ENCODE data around the gene COBLL1.
"Not testable (repeated sequence)": the region's sequence is repeated elsewhere in the genome, so short reads cannot be mapped to it uniquely, and the experiment has no call there.

The COBLL1 gene, protein sequence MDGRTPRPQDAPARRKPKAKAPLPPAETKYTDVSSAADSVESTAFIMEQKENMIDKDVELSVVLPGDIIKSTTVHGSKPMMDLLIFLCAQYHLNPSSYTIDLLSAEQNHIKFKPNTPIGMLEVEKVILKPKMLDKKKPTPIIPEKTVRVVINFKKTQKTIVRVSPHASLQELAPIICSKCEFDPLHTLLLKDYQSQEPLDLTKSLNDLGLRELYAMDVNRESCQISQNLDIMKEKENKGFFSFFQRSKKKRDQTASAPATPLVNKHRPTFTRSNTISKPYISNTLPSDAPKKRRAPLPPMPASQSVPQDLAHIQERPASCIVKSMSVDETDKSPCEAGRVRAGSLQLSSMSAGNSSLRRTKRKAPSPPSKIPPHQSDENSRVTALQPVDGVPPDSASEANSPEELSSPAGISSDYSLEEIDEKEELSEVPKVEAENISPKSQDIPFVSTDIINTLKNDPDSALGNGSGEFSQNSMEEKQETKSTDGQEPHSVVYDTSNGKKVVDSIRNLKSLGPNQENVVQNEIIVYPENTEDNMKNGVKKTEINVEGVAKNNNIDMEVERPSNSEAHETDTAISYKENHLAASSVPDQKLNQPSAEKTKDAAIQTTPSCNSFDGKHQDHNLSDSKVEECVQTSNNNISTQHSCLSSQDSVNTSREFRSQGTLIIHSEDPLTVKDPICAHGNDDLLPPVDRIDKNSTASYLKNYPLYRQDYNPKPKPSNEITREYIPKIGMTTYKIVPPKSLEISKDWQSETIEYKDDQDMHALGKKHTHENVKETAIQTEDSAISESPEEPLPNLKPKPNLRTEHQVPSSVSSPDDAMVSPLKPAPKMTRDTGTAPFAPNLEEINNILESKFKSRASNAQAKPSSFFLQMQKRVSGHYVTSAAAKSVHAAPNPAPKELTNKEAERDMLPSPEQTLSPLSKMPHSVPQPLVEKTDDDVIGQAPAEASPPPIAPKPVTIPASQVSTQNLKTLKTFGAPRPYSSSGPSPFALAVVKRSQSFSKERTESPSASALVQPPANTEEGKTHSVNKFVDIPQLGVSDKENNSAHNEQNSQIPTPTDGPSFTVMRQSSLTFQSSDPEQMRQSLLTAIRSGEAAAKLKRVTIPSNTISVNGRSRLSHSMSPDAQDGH

DNA sequence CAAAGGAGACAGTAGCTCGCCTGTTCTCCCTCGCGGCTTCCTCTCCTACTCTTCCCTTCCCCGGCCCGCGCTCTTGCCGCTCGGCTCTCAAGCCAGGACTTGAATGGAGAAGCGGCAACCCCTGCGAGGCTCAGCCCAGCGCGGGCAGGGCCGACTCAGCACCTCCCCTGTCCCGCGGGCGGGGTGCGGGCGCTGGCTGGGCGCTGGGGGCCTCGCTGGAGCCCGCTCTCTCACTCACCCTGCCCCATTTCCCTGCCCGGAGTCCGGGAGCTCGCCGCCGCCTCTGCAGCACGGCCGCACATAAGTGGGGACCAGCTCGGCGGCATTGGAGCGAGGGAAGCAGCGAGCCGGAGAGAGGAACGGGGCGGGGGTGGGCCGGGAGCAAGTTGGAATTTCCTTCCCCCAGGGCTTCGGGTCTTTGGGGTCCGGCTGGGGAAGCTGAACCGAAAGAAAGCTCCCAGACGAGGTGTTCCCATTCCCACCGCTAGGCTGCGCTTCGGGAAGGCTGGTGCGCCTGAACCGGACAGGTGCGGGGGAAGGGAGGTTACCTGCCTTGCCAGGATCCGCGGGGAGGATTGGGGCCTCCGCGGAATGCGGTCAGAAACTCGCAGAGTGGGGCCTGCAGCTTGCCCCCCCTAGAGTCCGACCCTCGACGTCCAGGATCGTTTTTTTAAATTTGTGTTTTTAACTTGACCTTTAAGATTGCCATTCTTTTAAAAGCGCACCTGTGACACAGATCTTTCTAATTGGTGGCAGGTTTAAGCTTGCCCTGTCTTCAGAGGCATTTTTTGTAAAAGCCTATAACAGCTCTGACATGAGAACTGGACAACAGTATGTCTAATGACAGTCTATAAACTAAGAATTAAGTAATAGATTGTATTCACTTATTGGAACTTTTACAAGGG, at the start of gene COBLL1:
TSS of gene COBLL1 (minus strand) at position 105 of the 905 bp plus-strand sequence. CDS start 627 bp downstream, outside the sequence.
- in situ Hi-C loops (cut with HindIII; ENCODE audit: low sequenced_read_pairs): no loop called here

DNA sequence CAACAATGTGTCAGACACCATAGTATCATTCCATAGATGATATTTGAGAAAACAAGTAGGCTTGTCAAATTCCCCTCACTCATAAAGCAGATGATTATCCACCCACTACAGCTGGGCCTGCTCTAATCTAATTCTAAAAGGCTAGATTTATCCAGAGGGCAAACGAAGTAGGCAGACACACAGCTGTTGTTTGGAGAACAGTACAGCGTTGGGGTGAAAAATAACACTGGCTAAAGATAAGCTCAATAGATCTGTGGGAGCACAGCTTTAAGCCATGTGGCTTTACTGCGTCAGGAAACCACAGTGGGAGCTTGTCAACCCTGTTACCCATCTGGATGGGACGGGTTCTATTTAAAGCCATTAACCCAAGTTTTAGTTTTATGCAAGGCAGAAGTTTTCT, 48.9 kb upstream of the COBLL1 start:
- in situ Hi-C loops (cut with HindIII; ENCODE audit: low sequenced_read_pairs): no loop called here

DNA sequence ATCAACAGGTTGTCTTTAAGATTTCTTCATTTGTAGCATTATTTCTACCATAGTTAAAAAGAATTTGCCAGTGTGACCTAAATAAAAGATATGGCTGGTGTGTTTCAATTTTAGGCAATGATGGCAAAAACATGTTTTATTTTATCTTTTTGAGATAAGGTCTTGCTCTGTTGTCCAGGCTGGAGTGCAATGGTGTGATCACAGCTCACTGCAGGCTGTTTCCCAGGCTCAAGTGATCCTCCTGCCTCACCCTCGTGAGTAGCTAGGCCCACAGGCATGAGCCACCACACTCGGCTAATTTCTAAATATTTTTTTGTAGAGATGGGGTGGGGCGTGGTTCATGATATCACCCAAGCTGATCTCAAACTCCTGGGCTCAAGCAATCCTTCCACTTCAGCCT, 47.0 kb upstream of the COBLL1 start:
- in situ Hi-C loops (cut with HindIII; ENCODE audit: low sequenced_read_pairs): no loop called here

DNA sequence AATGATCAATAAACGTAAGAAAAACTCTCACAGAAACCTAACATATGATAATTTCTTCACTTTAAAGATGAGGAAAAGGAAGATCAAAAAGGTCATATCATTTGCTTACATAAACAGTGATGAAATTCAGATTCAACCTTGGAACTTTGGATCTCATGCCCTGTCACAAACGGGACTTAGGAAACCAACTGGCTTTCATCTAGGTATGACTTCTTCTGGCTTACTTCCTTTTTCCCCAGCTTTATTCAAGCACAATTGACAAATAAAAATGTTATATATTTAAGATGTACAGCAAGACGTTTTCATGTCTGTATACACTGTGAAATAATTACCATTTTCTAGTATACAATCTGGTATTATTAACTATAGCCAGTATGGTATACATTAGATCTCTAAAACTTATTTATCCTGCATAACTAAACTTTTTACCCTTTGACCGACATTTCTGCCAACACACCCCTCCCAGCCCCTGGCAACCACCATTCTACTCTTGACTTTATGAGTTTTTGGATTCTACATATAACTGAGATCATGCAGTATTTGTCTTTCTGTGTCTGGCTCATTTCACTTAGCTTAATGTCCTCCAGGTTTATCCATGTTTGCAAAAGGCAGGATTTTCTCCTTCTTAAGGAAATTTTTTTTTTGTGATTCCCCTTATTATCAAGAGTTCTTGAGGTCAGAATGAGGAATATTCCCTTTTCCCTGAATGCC, 46.0 kb upstream of the COBLL1 start:
- in situ Hi-C loops (cut with HindIII; ENCODE audit: low sequenced_read_pairs): no loop called here

DNA sequence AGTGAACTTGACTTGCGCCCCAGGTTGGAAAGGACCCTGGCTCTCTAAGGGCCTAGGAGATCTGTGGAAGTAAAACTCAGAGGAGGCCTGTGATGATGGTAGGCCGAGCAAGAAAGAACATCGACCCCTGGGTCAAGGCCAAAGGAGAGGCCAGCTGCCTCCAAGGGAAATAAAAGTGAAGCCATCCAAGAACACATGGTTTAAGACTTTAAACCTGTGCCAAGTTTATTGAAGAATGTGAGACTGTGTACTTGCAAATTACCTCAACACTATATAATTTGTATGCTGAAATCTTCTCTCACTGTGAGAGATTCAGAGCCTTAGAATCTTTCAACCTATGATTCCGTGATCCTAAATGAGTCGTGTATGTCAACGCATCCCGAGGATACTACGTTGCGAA, 40.7 kb upstream of the COBLL1 start:
- in situ Hi-C loops (cut with HindIII; ENCODE audit: low sequenced_read_pairs): loop anchor here (5.0 kb wide), 1 partner anchor 100 kb away; no protein-coding TSS in a partner anchor

DNA sequence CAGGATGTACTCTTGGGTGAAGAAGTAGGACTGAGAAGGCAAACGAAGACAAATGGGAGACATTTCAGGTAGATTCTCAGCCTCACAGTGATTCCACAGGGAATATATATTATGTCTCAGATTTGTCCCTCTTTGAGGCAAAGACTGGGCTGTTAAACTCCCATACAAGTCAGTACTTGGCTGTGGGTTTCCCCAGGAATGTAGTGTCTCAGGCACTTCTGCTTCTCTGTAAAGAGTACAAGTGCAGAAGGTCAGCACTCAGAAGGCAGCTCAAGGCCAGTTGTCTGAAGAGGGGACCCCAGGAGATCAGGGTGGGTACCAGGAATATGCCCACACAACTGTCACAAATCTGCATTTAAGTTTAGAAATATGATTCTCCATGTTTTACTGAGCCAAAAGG, 39.9 kb upstream of the COBLL1 start:
- in situ Hi-C loops (cut with HindIII; ENCODE audit: low sequenced_read_pairs): loop anchor here (5.0 kb wide), 1 partner anchor 101 kb away; no protein-coding TSS in a partner anchor

DNA sequence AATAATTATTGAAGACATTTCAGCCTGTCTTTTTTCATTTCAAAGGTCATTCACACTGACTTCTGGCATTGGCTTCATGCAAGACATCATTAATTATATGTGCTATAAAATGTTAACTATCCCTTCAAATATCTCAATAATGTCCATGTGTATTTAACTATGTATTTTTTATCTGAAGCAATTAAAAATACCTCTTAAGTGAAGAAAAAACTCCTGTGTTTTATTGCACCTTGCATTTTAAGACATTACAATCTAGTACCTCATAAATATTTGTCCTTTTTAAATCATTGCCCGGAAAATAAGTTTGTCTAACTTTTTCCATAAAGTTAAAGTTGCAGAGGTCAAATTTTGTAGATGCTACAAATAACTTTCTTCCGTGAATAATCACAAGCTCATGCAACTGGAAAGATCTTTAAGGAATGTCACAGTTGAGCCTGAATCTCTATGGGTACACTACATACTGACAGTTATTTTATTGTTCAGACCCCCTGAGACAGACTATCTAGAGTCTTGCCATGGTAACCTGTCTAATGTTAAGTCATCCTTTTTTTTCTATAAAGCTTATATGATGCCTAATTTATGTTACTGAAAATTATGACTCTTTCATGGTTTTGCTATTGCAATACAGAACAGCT, 38.4 kb upstream of the COBLL1 start:
- in situ Hi-C loops (cut with HindIII; ENCODE audit: low sequenced_read_pairs): loop anchor here (5.0 kb wide), 1 partner anchor 102 kb away; no protein-coding TSS in a partner anchor

DNA sequence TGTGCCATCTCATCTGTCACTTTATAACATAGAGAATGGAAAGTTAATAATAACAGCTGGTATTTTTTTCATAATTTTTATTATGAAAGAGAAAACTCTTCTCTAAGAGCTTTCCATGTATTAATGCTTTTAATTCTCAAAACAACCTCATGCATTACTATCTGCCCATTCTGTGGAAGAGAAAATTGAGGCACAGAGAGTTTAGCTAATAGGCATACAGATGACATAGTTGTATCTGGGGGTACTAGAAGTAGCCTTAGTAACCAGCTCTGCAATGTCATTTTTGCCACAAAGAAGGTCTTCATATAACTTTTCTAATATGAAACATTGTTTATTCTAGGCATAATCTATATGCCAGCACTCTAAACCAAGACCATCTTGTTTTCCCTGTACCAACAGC, 36.3 kb upstream of the COBLL1 start:
- in situ Hi-C loops (cut with HindIII; ENCODE audit: low sequenced_read_pairs): no loop called here

DNA sequence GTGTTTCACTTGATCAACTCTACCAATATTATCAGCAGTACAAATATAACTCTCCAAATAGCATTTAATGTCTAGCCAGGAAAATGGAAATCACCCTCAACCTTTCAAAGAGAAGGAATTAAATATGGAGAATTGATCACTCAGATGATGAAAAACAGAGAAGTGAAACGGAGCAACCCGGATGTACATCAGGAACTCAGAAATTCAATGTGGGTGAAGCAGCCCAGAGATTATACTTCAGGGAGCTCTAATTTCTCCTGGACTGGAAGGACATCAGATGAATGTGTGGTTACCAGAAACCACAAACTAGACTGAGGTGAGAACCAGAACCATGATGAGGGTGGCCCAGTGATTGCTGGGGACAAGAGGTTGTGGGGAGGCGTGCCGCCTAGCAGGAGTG, 35.5 kb upstream of the COBLL1 start:
- in situ Hi-C loops (cut with HindIII; ENCODE audit: low sequenced_read_pairs): no loop called here

DNA sequence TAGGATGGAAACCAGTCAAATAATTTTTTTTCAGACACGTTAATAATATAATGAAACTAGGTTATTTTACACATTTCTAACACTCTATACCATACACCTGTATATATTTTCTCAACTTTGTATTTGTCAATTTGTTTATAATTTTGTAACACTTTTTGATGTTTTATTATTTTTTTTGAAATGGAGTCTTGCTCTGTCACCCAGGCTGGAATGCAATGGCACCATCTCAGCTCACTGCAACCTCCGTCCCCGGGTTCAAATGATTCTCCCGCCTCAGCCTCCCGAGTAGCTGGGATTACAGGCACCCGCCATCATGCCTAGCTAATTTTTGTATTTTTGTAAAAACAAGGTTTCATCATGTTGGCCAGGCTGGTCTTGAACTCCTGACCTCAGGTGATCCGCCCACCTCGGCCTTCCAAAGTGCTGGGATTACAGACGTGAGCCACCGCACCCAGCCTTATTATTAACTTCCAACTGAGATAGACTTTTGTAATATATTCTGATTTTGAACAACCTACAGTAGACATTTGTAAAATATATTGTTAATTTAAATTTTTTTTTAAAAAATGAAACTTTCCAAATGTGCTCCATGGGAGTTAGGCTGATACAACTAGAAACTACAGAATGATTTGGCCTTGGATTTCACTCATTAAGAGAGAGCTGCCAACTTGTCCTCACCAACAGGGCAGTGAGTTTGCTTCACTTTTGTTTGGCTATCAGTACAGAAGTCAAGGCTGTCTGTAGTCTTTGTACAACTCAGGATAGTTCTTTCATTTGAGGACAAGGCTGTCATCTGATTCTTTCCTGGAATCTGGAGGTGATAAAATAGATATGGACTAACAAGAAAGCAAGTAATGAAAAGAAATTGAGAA, 33.9 kb upstream of the COBLL1 start:
- in situ Hi-C loops (cut with HindIII; ENCODE audit: low sequenced_read_pairs): no loop called here

DNA sequence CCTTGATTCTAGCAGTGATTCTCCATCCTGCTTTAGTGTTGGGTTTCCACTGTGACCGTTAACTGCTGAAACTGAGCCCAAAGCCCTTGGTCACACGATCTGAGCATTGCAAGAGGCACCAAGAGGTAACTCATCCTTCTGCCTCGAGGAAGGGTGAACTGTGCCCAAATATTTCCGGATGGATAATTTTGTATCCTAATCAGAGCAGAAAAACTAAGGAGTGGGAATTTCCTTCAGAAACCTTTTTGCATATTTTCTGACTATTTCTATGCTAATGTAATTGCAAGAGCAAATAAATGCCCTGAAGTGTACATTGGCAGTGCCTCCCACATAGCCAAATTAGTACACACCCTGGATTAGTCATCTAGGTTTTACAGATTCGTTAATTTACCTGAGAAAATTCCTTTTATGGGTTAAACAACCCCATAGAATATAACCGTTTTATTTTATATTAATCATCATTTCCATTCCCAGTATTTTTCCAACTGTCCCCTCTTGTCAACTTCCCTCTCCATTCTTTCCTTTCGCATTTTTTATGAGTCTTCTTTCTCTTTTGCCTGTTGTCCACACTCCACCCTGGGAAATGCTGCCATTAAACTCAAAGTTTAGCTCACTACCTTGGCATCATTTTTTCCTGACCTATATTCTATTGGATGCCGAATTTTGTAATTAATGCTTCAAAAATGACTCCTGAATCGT, 31.7 kb upstream of the COBLL1 start:
- in situ Hi-C loops (cut with HindIII; ENCODE audit: low sequenced_read_pairs): no loop called here

DNA sequence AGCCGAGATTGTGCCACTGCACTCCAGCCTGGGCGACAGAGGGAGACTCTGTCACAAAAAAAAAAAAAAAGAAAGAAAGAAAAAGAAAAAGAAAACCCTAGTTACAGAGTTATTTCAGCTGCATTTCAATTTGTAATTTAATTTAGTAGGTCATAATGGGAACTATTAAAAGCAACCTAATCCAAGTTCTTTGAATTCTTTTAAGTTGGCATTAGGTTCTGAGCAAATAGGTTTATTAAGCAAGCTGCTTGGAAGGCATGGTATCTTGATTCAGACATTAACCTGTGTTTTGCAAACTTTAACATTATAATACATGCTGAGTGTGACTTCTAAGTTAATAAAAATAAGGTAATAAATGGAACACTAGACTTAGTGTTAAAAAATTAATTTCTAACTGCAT, 29.8 kb upstream of the COBLL1 start:
- in situ Hi-C loops (cut with HindIII; ENCODE audit: low sequenced_read_pairs): no loop called here

DNA sequence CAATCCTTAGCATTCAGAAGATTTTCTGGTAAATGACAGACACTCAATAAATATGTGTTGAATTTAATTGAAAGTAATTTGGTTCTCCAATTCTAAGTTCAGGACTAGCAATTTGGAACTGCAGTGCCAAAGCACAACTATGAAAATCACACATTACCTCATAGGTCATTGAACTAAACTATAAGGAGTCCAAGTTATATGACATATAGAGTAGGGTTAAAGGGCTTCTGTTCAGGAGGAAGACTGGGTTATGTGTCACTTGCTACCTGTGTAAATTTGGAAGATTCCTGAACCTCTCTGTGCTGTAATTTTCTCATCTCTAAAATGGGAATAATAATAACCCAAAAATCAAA, 27.8 kb upstream of the COBLL1 start:
- in situ Hi-C loops (cut with HindIII; ENCODE audit: low sequenced_read_pairs): no loop called here

DNA sequence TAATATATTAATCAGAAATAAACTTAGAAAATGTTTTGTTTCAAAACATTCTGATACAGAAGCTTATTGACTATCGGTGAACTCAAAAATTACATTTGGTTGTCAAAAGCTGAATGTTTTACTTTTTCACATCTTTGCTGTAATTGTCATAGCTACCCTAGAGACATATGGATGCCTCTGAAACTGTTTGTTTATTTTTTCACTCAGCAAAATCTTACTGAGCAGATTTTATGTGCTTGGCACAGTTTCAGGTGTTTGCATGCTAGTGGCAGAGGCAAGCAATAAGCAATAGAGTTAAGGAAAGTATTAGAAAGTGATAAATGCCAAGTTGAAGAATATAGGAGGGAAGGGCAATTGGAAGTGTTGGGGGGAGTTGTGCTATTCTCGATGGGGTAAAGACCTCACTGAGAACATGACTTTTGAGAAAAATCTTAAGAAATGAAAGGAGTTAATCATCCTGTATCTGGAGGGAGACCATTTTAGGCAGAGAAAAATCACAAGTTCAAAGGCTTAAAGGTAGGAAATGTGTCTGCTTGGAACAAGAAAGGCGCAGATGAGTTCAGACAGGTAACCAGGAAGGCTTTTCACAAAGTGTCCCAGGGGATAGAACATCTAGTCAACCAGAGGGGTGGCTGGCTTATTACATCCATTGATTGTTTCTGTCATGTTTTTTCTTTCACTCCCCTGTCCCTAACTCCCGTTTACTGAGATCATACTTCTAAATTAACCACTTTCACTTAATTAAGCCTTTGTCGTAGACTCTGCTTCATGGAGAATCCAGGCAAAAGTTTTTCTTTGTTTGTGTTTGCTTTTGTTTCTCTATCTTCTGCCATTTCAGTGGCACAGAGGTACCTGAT, 27.2 kb upstream of the COBLL1 start:
- in situ Hi-C loops (cut with HindIII; ENCODE audit: low sequenced_read_pairs): no loop called here

DNA sequence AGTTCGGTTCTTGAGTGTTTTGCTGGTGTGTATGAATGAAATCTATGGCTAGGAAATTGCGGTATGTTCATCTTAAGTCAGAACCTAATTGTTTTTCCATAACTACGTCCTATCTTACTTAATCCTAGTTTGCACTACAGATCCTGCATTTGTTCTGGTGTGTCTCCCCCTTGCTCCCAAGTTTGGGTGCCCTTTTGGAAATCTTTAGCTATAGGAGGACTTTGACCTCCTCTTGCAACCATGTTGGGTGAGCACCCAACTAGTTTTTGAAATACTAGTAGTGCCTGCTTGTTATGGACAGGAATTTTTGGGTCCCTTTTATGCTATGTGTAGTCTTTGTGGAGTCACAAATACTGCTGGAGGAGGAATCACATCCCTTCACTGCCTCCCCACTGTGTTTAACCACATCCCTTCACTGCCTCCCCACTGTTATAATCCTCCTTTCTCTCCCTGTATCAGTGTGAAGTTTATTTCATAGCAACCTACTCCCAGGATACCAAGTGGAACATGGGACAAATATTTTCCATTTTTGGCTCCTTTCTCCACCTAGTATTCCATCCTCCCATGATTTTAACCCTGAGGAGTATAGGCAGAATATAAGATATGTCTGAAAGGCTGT, 26.3 kb upstream of the COBLL1 start:
- in situ Hi-C loops (cut with HindIII; ENCODE audit: low sequenced_read_pairs): no loop called here

DNA sequence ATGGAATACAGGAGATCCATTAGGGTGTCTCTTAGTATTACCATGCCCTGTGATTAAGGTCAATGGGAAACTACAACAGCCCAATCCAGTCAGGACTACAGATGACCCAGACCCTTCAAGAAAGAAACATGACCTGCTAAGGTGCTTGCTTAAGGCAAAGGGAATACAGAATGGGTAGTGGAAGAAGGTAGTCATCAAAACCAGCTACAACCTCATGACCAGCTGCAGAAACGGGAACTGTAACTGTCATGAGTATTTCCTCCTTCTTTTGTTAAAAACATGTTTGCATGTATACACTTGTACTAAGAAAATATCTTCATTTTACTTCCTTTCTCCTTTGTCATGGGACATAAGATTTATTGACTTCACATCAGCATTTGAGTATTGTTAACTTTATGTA, 24.8 kb upstream of the COBLL1 start:
- in situ Hi-C loops (cut with HindIII; ENCODE audit: low sequenced_read_pairs): not testable (repeated sequence)

All from endothelial cell of hepatic sinusoid (primary cell).